Pulmonary artery endothelial cell (primary cell): ENCODE results near the gene CMIP. TPM values are rescaled to one million over a fixed set of nuclear protein-coding genes. Genes with fewer than 3 reads are reported as not detected.
"Not testable (repeated sequence)": the region's sequence is repeated elsewhere in the genome, so short reads cannot be mapped to it uniquely, and the experiment has no call there.

ENCODE experiments used
- DNase-seq: peaks from one replicate; pipeline ENCODE4 v3.0.0-alpha.2; 2011; ENCODE audit warnings: low read depth, low spot score
- total RNA-seq: library from RNA; depleted of rRNA; stranded (reverse); fragments of >200 nt; gene quantifications from 2 replicates; pipeline ENCODE4 v1.2.3, GENCODE V29; 2014

Gene CMIP
- total RNA-seq, 1 donor from 2014 or later = 30.1 TPM

- no peak for DNase-seq
Measured at GRCh38 chr16:81734632-81735434, 290.2 kb downstream of the CMIP start.

- peak; percentile 46 for DNase-seq
Measured at GRCh38 chr16:81737885-81738536, 293.4 kb downstream of the CMIP start.

GRCh38 chr16:81738783-81739496 lies 294.3 kb downstream of the CMIP start:
- DNase-seq = no peak

GRCh38 chr16:81739503-81739902 lies 294.9 kb downstream of the CMIP start:
- no peak for DNase-seq

- no peak for DNase-seq
Measured at GRCh38 chr16:81740169-81740568, 295.6 kb downstream of the CMIP start.

GRCh38 chr16:81741430-81741770 lies 296.8 kb downstream of the CMIP start:
- not testable (repeated sequence) for DNase-seq

GRCh38 chr16:81744385-81744784 lies 299.8 kb downstream of the CMIP start:
- DNase-seq = no peak

GRCh38 chr16:81744911-81745310 lies 300.3 kb downstream of the CMIP start:
- no peak for DNase-seq

GRCh38 chr16:81745704-81746558 lies 301.3 kb downstream of the CMIP start:
- DNase-seq = no peak

GRCh38 chr16:81746566-81746965 lies 302.0 kb downstream of the CMIP start:
- DNase-seq = no peak

- DNase-seq = no peak
Measured at GRCh38 chr16:81748476-81749198, 304.0 kb downstream of the CMIP start.

- DNase-seq = no peak
Measured at GRCh38 chr16:81752225-81752875, 307.7 kb downstream of the CMIP start.

GRCh38 chr16:81752876-81753227 lies 308.2 kb downstream of the CMIP start:
- DNase-seq = no peak

- DNase-seq = no peak
Measured at GRCh38 chr16:81754858-81755257, 310.2 kb downstream of the CMIP start.

- DNase-seq = peak; percentile 47
Measured at GRCh38 chr16:81755915-81756614, 311.5 kb downstream of the CMIP start.

- no peak for DNase-seq
Measured at GRCh38 chr16:81756615-81757356, 312.2 kb downstream of the CMIP start.

GRCh38 chr16:81758376-81758775 lies 313.8 kb downstream of the CMIP start:
- no peak for DNase-seq
